Adrenal gland (tissue), 5 donors: Measurements from ENCODE around the gene ZNF638.
A peak's percentile ranks its signal among the peaks of the same experiment; 100 is the strongest.

Experiments used
- POLR2A ChIP-seq, 2 donors: fragments of 450-650 bp; IDR thresholded peaks; one replicate each; pipeline ENCODE4 v1.6.1; 2017; ENCODE audit warnings: antibody characterized with exemption in 2 of 2, mild to moderate bottlenecking in 2 of 2, moderate library complexity in 1 of 2
- TF ChIP-seq, protein P1 (sequence below), 6 experiments: fragments of 450-650 bp in 4 of 6; fragments of 200-600 bp in 2 of 6; sonication (generic) in 1 of 6; IDR thresholded peaks; 1 replicate in 5 of 6; 2 replicates in 1 of 6; pipeline versions ENCODE4 v1.5.1 to v1.8.0; 2016 to 2021; ENCODE audit warnings: antibody characterized with exemption in 6 of 6, mild to moderate bottlenecking in 2 of 6, moderate library complexity in 1 of 6
- donor health status: DM: no; HTN: no; CAD: no.

GRCh38 chr2:71460595-71461303, 129.2 kb downstream of the ZNF638 start:
- TF ChIP-seq, protein P1, sequence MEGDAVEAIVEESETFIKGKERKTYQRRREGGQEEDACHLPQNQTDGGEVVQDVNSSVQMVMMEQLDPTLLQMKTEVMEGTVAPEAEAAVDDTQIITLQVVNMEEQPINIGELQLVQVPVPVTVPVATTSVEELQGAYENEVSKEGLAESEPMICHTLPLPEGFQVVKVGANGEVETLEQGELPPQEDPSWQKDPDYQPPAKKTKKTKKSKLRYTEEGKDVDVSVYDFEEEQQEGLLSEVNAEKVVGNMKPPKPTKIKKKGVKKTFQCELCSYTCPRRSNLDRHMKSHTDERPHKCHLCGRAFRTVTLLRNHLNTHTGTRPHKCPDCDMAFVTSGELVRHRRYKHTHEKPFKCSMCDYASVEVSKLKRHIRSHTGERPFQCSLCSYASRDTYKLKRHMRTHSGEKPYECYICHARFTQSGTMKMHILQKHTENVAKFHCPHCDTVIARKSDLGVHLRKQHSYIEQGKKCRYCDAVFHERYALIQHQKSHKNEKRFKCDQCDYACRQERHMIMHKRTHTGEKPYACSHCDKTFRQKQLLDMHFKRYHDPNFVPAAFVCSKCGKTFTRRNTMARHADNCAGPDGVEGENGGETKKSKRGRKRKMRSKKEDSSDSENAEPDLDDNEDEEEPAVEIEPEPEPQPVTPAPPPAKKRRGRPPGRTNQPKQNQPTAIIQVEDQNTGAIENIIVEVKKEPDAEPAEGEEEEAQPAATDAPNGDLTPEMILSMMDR (IDR thresholded peaks at IDR 0.05), result peak; percentile 12 to 61 (median 36)
- no peak for TF ChIP-seq POLR2A (IDR thresholded peaks at IDR 0.05)
